ENCODE results near the gene SLC17A9. TPM values are rescaled to one million over a fixed set of nuclear protein-coding genes. Genes with fewer than 3 reads are reported as not detected.

SLC17A9 gene
- total and polyA plus RNA-seq, 10 of the 15 experiments (the other 5 are each of a cell fraction or from before 2014, with no cell fraction given), result 0.72 to 74.1 (median 29.4) TPM

DNA sequence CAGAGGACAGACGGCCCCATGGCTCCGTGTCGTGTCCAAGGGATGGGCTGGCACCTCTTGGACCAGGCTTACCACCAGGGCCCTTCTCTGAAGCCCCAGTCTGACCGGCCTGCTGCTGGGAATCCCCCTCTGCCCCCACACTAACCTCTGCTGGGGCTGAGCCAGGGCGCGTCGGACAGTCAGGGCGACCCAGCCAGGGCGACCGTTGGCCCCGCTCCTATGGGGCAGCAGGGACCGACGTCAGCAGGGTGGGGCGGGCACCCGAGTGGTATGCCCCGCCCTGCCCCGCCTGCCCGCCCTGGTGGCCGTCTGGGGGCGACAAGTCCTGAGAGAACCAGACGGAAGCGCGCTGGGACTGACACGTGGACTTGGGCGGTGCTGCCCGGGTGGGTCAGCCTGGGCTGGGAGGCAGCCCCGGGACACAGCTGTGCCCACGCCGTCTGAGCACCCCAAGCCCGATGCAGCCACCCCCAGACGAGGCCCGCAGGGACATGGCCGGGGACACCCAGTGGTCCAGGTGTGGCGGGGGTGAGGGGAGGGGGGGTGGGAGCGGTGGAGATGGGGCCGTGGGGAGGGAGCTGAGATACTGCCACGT, at the start of gene SLC17A9 (continued):
- TF ChIP-seq, protein P1, sequence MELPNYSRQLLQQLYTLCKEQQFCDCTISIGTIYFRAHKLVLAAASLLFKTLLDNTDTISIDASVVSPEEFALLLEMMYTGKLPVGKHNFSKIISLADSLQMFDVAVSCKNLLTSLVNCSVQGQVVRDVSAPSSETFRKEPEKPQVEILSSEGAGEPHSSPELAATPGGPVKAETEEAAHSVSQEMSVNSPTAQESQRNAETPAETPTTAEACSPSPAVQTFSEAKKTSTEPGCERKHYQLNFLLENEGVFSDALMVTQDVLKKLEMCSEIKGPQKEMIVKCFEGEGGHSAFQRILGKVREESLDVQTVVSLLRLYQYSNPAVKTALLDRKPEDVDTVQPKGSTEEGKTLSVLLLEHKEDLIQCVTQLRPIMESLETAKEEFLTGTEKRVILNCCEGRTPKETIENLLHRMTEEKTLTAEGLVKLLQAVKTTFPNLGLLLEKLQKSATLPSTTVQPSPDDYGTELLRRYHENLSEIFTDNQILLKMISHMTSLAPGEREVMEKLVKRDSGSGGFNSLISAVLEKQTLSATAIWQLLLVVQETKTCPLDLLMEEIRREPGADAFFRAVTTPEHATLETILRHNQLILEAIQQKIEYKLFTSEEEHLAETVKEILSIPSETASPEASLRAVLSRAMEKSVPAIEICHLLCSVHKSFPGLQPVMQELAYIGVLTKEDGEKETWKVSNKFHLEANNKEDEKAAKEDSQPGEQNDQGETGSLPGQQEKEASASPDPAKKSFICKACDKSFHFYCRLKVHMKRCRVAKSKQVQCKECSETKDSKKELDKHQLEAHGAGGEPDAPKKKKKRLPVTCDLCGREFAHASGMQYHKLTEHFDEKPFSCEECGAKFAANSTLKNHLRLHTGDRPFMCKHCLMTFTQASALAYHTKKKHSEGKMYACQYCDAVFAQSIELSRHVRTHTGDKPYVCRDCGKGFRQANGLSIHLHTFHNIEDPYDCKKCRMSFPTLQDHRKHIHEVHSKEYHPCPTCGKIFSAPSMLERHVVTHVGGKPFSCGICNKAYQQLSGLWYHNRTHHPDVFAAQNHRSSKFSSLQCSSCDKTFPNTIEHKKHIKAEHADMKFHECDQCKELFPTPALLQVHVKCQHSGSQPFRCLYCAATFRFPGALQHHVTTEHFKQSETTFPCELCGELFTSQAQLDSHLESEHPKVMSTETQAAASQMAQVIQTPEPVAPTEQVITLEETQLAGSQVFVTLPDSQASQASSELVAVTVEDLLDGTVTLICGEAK (IDR thresholded peaks at IDR 0.05; ENCODE audit: borderline replicate concordance), result no peak
- no peak for TF ChIP-seq MEF2A (IDR thresholded peaks at IDR 0.05; ENCODE audit: insufficient read depth, low read depth, low read length)
- TF ChIP-seq RUNX3 (IDR thresholded peaks at IDR 0.05; ENCODE audit: low read length), result no peak
- 0 out of 2 replicates have a peak, but pooled peaks have one; percentile 58 for TF ChIP-seq SMARCA5 (IDR thresholded peaks at IDR 0.05)
- TF ChIP-seq, protein P2, sequence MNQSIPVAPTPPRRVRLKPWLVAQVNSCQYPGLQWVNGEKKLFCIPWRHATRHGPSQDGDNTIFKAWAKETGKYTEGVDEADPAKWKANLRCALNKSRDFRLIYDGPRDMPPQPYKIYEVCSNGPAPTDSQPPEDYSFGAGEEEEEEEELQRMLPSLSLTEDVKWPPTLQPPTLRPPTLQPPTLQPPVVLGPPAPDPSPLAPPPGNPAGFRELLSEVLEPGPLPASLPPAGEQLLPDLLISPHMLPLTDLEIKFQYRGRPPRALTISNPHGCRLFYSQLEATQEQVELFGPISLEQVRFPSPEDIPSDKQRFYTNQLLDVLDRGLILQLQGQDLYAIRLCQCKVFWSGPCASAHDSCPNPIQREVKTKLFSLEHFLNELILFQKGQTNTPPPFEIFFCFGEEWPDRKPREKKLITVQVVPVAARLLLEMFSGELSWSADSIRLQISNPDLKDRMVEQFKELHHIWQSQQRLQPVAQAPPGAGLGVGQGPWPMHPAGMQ (IDR thresholded peaks at IDR 0.05; ENCODE audit: borderline replicate concordance), result no peak
- no peak; the same call in none of the 2 replicates for TF ChIP-seq SIN3A (IDR thresholded peaks at IDR 0.05; ENCODE audit: low read depth, low read length)
- TF ChIP-seq EP300 (IDR thresholded peaks at IDR 0.05; ENCODE audit: borderline replicate concordance in 1 of 2, control insufficient read depth in 1 of 2, low read depth in 2 of 2, low read length in 2 of 2), result no peak
